SK-N-SH treated with all-trans-retinoic acid at 6 μM for 48 hours (cell line): ENCODE results near the gene PLEKHG4B.

Experiments used
- PATZ1 ChIP-seq: fragments of 250-450 bp; sonication (Bioruptor Pico); IDR thresholded peaks from 2 replicates; pipeline ENCODE4 v1.8.0; 2020; ENCODE audit warnings: mild to moderate bottlenecking, moderate library complexity, borderline replicate concordance
- TCF4 ChIP-seq: fragments of 250-450 bp; sonication (Bioruptor Pico); IDR thresholded peaks from 2 replicates; pipeline ENCODE4 v1.8.0; 2021; ENCODE audit warnings: mild to moderate bottlenecking, moderate library complexity, borderline replicate concordance
- ZFP3 ChIP-seq: fragments of 250-450 bp; sonication (Bioruptor Pico); IDR thresholded peaks from 2 replicates; pipeline ENCODE4 v1.5.0; 2020; ENCODE audit warnings: mild to moderate bottlenecking, moderate library complexity
- ZNF70 ChIP-seq: fragments of 450-650 bp; formaldehyde crosslinking; IDR thresholded peaks from 2 replicates; pipeline ENCODE4 v1.5.0; 2020; ENCODE audit warnings: mild to moderate bottlenecking, moderate library complexity
- ZNF8 ChIP-seq: fragments of 450-650 bp; formaldehyde crosslinking; IDR thresholded peaks from 2 replicates; pipeline ENCODE4 v1.5.0; 2020; ENCODE audit warnings: mild to moderate bottlenecking, moderate library complexity
- TF ChIP-seq, protein P1 (sequence below): fragments of 250-450 bp; sonication (Bioruptor Pico); IDR thresholded peaks from 2 replicates; pipeline ENCODE4 v1.8.0; 2021; ENCODE audit warnings: low read depth, mild to moderate bottlenecking, moderate library complexity, borderline replicate concordance

- TF ChIP-seq ZFP3 (CRISPR knock-in tag) (no peak), ZNF70 (CRISPR knock-in tag) (no peak), PATZ1 (no peak), ZNF8 (CRISPR knock-in tag) (no peak), TCF4 (CRISPR knock-in tag) (no peak)
- TF ChIP-seq, protein P1, sequence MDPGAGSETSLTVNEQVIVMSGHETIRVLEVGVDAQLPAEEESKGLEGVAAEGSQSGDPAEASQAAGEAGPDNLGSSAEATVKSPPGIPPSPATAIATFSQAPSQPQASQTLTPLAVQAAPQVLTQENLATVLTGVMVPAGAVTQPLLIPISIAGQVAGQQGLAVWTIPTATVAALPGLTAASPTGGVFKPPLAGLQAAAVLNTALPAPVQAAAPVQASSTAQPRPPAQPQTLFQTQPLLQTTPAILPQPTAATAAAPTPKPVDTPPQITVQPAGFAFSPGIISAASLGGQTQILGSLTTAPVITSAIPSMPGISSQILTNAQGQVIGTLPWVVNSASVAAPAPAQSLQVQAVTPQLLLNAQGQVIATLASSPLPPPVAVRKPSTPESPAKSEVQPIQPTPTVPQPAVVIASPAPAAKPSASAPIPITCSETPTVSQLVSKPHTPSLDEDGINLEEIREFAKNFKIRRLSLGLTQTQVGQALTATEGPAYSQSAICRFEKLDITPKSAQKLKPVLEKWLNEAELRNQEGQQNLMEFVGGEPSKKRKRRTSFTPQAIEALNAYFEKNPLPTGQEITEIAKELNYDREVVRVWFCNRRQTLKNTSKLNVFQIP (CRISPR knock-in tag): no peak
These were observed 112.5 kb downstream of the PLEKHG4B start for GRCh38 chr5:204462-204861.
